Measurements from ENCODE around the gene SLC25A21.

SLC25A21 gene

GRCh38 chr14:36683083-36683724 lies 489.2 kb downstream of the SLC25A21 start:
- DNase-seq: no peak

GRCh38 chr14:36682338-36682737 lies 490.1 kb downstream of the SLC25A21 start:
- DNase-seq: no peak

- no peak for DNase-seq
Measured at GRCh38 chr14:36676236-36676635, 496.2 kb downstream of the SLC25A21 start.

GRCh38 chr14:36675581-36675980 lies 496.8 kb downstream of the SLC25A21 start:
- no peak for DNase-seq

GRCh38 chr14:36674659-36675058 lies 497.7 kb downstream of the SLC25A21 start:
- DNase-seq: no peak

GRCh38 chr14:36672095-36672494 lies 500.3 kb downstream of the SLC25A21 start:
- no peak for DNase-seq

- no peak for DNase-seq
Measured at GRCh38 chr14:36671149-36671548, 501.3 kb downstream of the SLC25A21 start.

GRCh38 chr14:36667679-36668078 lies 504.7 kb downstream of the SLC25A21 start:
- DNase-seq: no peak

GRCh38 chr14:36666416-36667206 lies 505.8 kb downstream of the SLC25A21 start:
- DNase-seq: no peak

- no peak for DNase-seq
Measured at GRCh38 chr14:36665887-36666415, 506.5 kb downstream of the SLC25A21 start.

GRCh38 chr14:36664322-36665193 lies 507.8 kb downstream of the SLC25A21 start:
- DNase-seq: no peak

GRCh38 chr14:36663404-36664321 lies 508.7 kb downstream of the SLC25A21 start:
- no peak for DNase-seq

GRCh38 chr14:36662543-36663403 lies 509.6 kb downstream of the SLC25A21 start:
- DNase-seq: no peak

- no peak for DNase-seq
Measured at GRCh38 chr14:36662258-36662542, 510.2 kb downstream of the SLC25A21 start.

GRCh38 chr14:36661506-36662257 lies 510.7 kb downstream of the SLC25A21 start, which contains the start of gene PAX9:
PAX9 (plus strand) TSS chr14:36661860; CDS start chr14:36662090, 230 bp downstream.
- DNase-seq: no peak

- no peak for DNase-seq
Measured at GRCh38 chr14:36660736-36661505, 511.5 kb downstream of the SLC25A21 start.

GRCh38 chr14:36659822-36660735 lies 512.3 kb downstream of the SLC25A21 start:
- no peak for DNase-seq
